GM12878 (cell line): ENCODE measurements around the gene KCNK5. TPM values are rescaled to one million over a fixed set of nuclear protein-coding genes. Genes with fewer than 3 reads are reported as not detected.

ENCODE experiments used
- ATF3 ChIP-seq: IDR thresholded peaks from 2 replicates; pipeline ENCODE4 v1.6.1; 2011; ENCODE audit warnings: low read depth, mild to moderate bottlenecking, low read length, moderate library complexity, borderline replicate concordance; ENCODE audit errors: extremely low read depth
- BCL11A ChIP-seq: IDR thresholded peaks from 2 replicates; pipeline ENCODE4 v1.6.1; 2011; ENCODE audit warnings: low read depth, low read length
- BCLAF1 ChIP-seq: fragments of 450-650 bp; IDR thresholded peaks from 2 replicates; pipeline ENCODE4 v1.6.1; 2017; ENCODE audit warnings: antibody characterized with exemption, mild to moderate bottlenecking, moderate library complexity
- E4F1 ChIP-seq: fragments of 450-650 bp; IDR thresholded peaks from 2 replicates; pipeline ENCODE4 v1.6.1; 2018; ENCODE audit warnings: borderline replicate concordance, mild to moderate bottlenecking; ENCODE audit not compliant: partially characterized antibody
- IRF3 ChIP-seq: fragments of 450-650 bp; IDR thresholded peaks from 2 replicates; pipeline ENCODE4 v1.6.1; 2014; ENCODE audit warnings: mild to moderate bottlenecking
- MAX ChIP-seq: IDR thresholded peaks from 2 replicates; pipeline ENCODE4 v1.6.1; 2012; ENCODE audit warnings: low read depth, low read length, improper control_type of control experiment
- POU2F2 ChIP-seq: IDR thresholded peaks from 3 replicates; pipeline ENCODE4 v1.6.1; 2011; ENCODE audit warnings: low read depth, mild to moderate bottlenecking, low read length, borderline replicate concordance
- STAT3 ChIP-seq: IDR thresholded peaks from 2 replicates; pipeline ENCODE4 v1.6.1; 2011; ENCODE audit warnings: low read depth, low read length, improper control_type of control experiment
- TCF12 ChIP-seq: IDR thresholded peaks from 2 replicates; pipeline ENCODE4 v1.6.1; 2011; ENCODE audit warnings: low read depth, mild to moderate bottlenecking, low read length
- USF2 ChIP-seq: IDR thresholded peaks from 2 replicates; pipeline ENCODE4 v1.6.1; 2011; ENCODE audit warnings: low read depth, low read length, improper control_type of control experiment, borderline replicate concordance
- polyA plus RNA-seq, 11 experiments: library from polyadenylated mRNA; depleted of rRNA in 4 of 11; unstranded in 6 of 11; stranded (reverse) in 5 of 11; fragments of >200 nt; fragmentation: Nextera tagmentation in 4 of 11; fragmentation: Illumina TruSeq in 1 of 11; extraction: Ambion mirVana in 4 of 11; extraction: Trizol in 1 of 11; gene quantifications; 1 replicate in 1 of 11; 2 replicates in 10 of 11; pipeline versions ENCODE4 v1.2.1 to v1.2.3, GENCODE V29; 2011 to 2016; ENCODE audit warnings: inconsistent platforms in 2 of 11, missing spikeins in 2 of 11, low read depth in 1 of 11
- total RNA-seq, 4 experiments: library from RNA; depleted of rRNA in 3 of 4; stranded (reverse); fragments of >200 nt in 3 of 4; fragmentation: Illumina TruSeq in 1 of 4; extraction: Trizol in 1 of 4; gene quantifications; 2 replicates each; pipeline versions ENCODE4 v1.2.1 to v1.2.3, GENCODE V29; 2013 to 2021

Gene KCNK5
- total and polyA plus RNA-seq, 10 of the 15 experiments (the other 5 are each of a cell fraction or from before 2014, with no cell fraction given), result 0.11 to 4.2 (median 2.1) TPM

- TF ChIP-seq IRF3 (no peak), ATF3 (no peak), STAT3 (no peak), E4F1 (no peak), TCF12 (no peak), BCL11A (no peak), MAX (no peak), BCLAF1 (no peak), USF2 (no peak), POU2F2 (no peak)
Measured at GRCh38 chr6:39177130-39177529, 52.1 kb downstream of the KCNK5 start (continued).
